GM18909 (cell line): ENCODE results near the gene INO80.

ENCODE experiments used
- ATAC-seq: cut with Tn5 transposase; IDR thresholded peaks from one replicate; pipeline ENCODE4 v1.9.1; 2021; ENCODE audit warnings: mild to moderate bottlenecking; ENCODE audit not compliant: unreplicated experiment, poor library complexity

Gene INO80

DNA sequence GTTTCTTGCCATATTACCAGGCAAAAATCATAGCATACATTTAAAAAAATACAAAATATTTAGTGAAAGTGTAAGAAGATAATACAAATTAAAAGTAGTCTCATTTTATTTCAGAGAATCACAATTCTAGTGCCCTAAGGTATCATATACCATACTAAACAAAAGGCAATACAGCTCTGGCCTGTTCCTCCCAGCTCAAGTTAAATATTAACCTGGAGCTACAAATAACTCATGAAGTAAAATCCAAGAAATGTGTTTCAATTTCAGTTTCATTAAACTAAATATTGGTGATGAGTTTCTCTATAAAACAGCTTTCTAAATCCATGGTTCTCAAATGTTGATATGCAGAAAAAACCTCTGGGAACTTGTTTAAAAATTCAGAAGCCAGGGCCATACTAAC is 67.7 kb downstream of the INO80 start:
- no peak for ATAC-seq

DNA sequence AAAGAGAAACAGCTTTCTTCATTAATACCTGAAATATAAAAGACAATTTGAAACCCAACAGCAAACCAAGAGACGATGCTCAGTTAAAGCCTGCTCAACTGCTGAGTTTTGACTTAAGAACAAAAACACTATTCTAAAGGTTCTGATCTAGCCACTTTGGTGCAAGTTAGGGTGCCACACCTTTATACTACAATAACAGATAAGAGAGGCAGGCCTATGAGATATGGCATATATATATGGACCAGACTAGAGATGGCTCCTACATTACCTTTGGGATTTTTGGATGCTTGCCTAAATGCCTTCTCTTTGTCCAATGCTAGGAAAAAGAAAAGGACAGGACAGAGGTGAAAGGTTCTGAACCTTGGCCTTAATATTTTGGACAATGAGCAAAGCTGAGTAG is 68.6 kb downstream of the INO80 start:
- no peak for ATAC-seq

DNA sequence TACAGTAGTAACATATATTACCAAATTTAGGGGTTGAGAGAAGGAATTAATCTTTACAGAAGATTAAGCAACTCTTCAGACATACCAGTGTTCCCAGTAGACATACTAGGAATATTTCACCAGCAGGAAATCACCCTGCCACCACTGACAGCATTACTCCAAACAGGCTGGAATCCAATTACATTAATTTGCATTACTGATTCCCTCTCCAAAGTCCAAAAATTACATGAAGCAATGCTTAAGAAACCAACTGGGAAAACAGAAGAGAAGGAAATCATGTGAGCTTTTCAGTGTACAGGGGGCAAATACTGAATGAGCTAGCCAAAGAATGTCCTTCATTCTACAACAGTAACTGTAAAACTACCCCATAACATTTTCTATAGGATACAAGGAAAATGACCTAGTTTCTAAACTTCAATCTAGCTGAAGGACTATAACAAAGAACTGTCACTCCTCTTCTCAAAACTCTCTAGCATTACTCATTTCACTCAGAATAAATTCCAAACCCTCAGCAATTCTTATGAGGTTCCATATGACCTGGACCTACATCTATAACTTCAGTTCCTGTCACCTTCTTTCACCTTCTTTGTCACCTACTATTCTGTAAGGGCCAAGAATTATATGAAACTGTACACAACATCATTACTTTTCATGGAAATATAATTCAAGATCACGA is 72.7 kb downstream of the INO80 start:
- ATAC-seq: no peak

DNA sequence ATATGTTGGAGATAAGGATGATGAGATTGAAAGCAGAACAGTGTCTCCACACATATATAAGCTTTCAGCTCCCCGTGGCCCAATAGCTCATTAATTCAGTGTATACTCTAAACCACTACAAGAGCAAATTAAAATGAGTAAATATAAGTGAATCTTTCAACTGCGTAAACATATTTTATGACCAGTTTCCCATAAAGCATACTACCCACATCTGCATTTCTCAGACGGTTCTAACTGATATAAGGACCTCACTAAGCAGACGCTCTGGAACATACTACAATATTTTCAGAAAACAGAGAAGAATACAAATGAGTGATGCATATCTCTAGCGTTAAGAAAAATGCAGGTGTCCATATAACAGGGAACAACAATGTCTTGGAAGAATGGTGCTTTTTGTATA is 73.2 kb downstream of the INO80 start:
- no peak for ATAC-seq

DNA sequence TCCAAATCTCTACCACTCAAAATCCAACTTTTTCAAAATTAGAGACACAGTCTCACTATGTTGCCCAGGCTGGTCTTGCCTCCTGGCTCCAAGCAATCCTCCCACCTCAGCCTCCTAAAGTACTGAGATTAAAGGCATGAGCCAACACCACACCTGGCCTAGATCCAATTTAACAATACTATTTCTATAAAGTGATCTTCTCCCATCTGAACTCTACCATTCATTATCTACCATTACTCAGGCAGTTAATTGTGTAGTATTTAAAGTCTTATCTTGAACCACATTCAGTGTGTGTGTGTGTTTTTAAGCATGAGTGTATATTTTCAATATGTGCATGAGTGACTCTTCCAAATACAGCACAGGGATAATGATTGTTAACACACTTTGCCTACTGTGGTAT is 77.0 kb downstream of the INO80 start:
- no peak for ATAC-seq

DNA sequence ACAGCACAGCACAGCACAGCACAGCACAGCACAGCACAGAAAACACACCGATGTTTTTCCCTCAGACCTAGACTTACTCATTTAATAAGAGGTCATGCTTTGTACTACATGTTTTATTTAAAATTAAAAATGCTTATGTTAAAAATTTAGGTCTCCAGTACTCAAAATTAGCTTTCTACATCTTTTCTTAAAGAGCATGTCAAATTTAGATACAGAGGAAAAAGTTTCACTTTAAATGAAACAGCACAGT is 84.1 kb downstream of the INO80 start:
- ATAC-seq: no peak

DNA sequence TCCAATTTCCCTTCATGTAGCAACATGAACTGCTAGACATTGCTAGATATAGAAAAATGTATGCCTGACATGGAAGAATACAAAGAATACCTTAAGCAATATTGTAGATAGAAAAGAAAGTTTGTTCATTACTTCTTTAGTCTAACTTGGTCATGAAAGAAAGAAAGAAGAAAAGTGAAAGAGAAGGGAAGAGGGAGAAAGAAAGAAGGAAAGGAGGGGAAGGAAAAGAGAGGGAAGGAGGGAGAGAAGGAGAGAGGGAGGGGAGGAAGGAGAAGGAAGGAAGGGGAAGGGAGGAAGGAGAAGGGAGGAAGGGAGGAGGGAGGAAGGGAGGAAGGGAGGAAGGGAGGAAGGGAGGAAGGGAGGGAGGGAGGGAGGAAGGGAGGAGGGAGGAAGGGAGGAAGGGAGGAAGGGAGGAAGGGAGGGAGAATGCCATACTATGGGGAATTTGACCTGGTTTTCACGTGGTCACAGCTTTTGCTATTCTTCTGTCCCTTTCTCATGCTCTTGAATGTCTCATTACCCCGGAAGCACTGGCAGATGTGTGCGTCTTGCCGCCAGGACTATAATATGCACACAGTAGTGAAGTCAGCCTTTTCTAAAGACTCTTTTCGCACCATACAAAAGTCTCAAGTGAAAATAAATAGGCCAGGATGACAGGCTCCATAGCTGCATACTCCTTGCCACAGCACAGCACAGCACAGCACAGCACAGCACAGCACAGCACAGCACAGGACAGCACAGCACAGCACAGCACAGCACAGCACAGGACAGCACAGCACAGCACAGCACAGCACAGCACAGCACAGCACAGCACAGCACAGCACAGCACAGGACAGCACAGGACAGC is 84.6 kb downstream of the INO80 start:
- ATAC-seq: no peak

DNA sequence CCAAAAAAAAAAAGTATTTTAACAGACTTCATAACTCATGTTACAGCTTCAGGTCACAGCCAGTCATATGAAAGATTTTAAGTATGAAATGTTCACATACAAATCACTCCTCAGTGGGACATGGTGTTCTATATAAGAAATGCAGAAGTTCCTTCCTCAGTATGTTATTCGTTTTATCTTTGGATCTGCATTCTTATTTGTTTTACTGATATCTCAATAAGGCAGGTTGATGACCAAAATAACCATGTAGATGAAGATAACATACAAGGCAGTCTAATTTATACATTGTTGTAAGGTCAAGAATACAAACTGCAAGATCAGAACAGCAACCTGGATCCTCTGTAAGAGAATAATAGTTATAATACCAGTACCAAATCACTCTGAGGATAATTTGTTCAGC is 87.2 kb downstream of the INO80 start:
- no peak for ATAC-seq

DNA sequence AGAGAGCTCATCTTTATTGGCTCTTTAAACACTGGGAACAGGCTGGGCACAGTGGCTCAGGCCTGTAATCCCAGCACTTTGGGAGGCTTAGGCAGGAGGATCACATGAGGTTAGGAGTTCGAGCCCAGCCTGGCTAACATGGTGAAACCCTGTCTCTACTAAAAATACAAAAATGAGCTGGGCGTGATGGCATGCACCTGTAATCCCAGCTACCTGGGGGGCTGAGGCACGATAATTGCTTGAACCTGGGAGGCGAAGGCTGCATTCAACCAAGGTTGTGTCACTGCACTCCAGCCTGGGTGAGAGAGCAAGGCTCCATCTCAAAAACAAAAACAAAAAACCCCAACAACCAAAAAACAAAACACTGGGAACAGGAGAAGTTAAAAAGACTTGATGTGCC is 90.7 kb downstream of the INO80 start:
- ATAC-seq: no peak

DNA sequence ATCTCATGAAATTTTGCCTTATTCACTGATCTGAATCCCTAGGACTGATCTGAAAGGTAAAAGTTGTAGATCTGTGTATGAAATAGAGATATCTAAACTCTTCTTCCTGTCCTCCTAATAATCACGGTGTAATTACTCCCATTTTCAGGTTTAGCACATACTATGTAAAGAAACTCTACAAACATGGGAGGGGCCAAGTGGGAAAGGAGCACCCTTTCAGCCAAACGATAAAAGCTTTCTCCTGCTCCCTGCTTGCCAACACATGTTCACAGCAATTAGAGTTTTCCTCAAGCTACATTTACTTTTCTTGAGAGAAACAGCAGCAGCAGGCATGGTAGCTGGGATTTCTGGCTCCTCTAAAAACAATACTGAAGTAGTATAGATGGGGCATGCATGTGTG is 91.2 kb downstream of the INO80 start:
- ATAC-seq: no peak

GRCh38 chr15:41024131-41024530 is 91.9 kb downstream of the INO80 start:
- ATAC-seq: no peak

DNA sequence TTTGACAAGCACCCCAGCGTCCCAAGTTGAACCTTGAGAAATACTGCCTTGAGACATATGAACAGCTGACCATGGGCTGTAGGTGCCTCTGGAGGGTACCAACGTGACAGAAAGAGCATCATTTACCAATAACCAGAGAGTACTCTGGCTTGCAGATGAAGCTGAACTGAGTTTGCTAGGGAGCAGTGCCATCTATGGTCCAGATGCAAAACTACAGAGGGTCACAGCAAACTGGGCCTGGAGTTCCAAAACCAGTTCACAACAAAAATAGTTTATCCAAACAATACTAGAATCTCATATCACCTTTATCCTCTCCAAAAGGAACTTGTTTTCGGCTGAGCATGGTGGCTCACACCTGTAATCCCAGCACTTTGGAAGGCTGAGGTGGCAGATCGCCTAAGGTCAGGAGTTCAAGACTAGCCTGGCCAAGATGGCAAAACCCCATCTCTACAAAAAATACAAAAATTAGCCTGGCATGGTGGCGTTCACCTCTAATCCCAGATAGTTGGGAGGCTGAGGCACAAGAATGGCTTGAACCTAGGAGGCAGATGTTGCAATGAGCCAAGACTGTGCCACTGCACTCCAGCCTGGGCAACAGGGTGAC is 93.5 kb downstream of the INO80 start:
- ATAC-seq: no peak

GRCh38 chr15:41020829-41021228 is 95.3 kb downstream of the INO80 start:
- no peak for ATAC-seq

DNA sequence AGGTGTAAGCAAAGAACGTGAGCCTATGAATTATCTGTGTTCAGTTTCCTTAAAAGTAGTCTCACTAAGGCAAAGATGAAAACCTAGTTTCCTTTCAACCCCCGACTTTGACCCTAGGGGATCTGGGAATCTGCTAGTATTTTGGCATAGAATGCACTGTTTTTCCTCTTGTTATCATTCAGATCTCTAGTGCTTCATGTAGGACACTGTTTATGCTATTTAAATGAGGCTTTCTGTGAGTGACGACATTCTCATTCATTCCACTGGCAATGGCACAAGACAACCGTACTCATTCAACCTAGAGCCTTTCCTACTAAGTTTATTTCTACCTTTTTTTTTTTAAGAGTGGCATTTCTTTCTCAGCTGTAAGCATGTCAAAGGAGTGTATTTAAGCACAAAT is 95.8 kb downstream of the INO80 start:
- ATAC-seq: no peak

GRCh38 chr15:41019174-41019573 is 96.9 kb downstream of the INO80 start:
- no peak for ATAC-seq

DNA sequence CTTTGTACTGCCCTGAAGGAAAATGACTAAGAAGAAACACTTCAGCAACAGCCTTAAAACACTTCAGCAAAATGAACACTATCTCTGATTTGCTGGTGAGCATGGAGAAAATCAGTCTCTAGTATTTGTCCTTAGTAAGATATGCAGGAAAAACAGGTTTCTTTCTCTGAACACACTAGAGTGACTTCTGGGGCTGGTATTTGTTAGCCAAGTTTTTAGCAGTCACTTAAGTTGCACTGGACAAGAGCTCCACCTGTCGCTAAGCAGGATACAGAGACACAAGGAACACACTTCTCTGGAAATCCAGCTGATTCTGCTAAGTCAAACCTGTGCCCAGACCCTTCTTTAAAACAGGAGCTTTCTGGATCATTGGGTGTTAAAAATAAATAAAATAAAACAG is 97.5 kb downstream of the INO80 start:
- ATAC-seq: no peak

- ATAC-seq: no peak
These were observed 98.9 kb downstream of the INO80 start for GRCh38 chr15:41017066-41017735.

DNA sequence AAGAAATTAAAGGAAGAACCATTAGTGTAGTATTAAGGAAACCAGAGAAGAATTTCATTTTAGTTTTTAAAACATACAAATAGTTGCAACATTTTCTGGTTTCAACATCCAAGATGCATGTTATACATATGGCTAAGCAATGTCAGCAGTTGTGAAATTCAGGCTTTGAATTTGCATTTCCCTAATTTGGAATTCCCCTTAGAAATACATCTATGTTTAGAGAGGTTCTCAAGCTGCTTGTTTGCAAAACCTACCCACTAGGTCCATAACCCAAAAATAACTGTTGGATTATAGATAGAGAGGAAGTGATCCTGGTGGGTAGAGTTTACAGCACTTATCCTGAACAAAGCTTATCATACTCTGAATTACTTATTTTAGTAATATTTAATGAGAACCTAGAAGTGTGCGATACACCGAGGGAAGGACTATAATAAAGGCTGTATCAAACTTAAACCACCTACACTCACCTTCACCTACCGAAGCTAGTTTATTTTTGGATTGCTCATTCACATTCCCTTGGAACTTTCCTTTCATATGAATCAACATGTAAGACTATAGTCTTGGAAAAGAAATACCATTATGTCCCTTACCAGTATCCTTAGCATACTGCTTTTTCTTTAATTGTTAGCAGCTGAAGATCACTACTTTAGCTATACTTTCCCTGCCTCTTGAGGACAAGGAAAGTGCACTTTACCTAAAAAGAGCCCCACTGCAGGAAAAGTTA is 102.2 kb downstream of the INO80 start:
- no peak for ATAC-seq

DNA sequence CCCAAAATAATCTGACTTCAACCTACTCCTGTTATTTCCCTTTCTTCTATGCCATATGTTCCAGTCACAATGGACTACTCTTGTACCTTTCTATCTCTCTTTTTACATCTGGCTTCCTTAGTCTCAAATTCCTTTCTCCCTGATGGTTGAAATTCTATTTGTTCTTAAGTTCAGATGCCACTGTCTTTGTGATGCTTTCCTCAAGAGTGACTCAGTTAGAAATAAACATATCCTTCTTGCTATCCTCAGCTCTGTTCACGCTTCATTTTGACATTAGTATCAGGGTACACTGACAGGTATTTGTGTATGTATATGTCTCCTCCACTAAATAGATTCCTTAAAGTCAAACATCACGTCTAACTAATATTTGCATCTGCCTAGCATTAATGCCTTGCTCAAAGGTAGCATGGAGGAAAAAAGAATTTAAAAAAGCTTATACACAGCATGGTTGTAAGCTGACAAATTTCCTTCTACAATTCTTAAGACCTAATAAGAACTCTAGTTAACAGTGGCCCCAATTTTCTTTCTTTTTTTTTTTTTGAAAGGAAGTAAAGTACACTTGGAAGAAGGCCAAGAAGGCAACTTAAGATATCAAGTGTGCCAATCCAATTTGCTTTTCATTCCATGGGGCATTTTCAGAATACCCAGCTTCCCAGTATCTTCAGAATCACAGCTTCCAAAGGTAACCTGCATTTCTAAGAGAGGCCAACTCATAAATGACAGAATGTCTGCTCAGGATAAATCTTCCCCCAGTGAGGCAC is 104.8 kb downstream of the INO80 start:
- no peak for ATAC-seq

DNA sequence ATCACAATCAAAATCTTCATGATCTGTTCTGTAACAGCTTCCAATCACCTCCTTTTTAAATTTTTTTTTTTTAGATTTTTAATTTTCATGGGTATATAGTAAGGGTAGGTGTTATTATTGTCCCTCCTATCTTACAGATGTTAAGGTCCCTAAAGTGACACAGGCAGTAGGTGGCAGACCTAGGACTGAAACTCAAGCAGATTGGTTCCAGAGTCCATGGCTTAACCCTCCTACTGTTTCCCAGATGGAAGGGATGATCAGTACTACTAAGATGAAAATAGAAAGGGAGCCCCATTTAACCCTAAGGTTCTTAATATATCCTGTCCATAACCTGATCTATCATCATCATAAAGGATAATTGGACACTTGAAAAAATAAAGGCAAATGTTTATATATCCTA is 105.7 kb downstream of the INO80 start:
- no peak for ATAC-seq
